WERI-Rb-1 (cell line): ENCODE measurements around the gene CERS2.

Source experiments
- DNase-seq: peaks from one replicate; pipeline ENCODE4 v3.0.0-alpha.2; 2020
- H3K27ac ChIP-seq: fragments of 250-450 bp; sonication (Bioruptor Pico); 2 replicates; pipeline ENCODE4 v1.5.1; 2020; ENCODE audit warnings: mild to moderate bottlenecking, moderate library complexity
- H3K27me3 ChIP-seq: fragments of 250-450 bp; sonication (Bioruptor Pico); 2 replicates; pipeline ENCODE4 v1.5.1; 2021; ENCODE audit warnings: mild to moderate bottlenecking, low read depth, moderate library complexity; ENCODE audit not compliant: insufficient read depth, severe bottlenecking
- H3K36me3 ChIP-seq: fragments of 250-450 bp; sonication (Bioruptor Pico); 2 replicates; pipeline ENCODE4 v1.5.1; 2020; ENCODE audit warnings: mild to moderate bottlenecking, moderate library complexity
- H3K4me3 ChIP-seq: 2 replicates; pipeline ENCODE4 v1.5.1; 2011; ENCODE audit warnings: low read depth, mild to moderate bottlenecking, control low read depth, low read length
- H3K9me3 ChIP-seq: fragments of 250-450 bp; sonication (Bioruptor Pico); 2 replicates; pipeline ENCODE4 v1.5.1; 2021; ENCODE audit warnings: mild to moderate bottlenecking, moderate library complexity; ENCODE audit not compliant: severe bottlenecking
- TF ChIP-seq, protein P1 (sequence below): IDR thresholded peaks from 2 replicates; pipeline ENCODE4 v1.5.1; 2011; ENCODE audit warnings: low read depth, mild to moderate bottlenecking, control low read depth, inconsistent platforms, low read length

The CERS2 gene

DNA sequence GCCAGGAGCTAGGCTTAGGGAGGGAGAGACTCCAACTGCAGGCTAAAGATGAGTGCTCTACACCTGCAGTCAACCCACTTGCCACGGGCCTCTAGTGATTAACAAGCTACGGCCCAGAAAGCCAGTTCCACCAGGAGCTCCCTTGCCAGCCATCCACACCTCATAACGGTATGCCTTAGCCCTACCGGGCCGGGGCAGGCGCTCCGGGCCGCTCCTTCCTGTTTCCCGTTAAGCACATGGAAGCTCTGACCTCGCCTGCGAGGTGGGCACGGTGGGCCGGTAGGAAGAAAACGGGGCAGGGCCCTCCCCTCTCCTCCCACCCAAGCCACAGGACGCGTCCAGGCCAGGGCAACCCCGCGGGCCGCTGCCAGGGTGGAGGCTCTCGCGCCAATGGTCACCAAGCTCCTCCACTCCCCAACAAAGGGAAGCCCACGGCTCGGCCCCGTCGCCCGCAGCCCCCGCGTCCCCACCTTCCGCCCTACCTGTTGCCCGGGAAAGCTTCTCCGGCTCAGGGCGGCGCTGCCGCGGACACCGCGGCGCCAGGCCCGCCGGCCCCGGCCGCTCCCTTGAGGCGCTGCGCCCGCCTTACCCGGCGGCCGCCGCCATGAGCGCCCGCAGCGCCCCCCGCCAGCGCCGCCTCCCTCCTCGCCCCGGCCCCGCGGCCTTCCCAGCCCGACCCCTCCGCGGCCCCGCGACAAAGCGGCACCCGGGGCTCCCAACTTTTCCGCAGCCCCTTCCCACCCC lies 627 bp downstream of the CERS2 start:
- Histone ChIP-seq H3K36me3 (peaks cover 39% of the 10 kb centered on the region), H3K27me3 (no peaks in the 10 kb centered on the region), H3K27ac (peak overlapping the region; percentile 94), H3K4me3 (peak overlapping the region; percentile 57), H3K9me3 (peaks cover 4% of the 10 kb centered on the region)
- TF ChIP-seq, protein P1, sequence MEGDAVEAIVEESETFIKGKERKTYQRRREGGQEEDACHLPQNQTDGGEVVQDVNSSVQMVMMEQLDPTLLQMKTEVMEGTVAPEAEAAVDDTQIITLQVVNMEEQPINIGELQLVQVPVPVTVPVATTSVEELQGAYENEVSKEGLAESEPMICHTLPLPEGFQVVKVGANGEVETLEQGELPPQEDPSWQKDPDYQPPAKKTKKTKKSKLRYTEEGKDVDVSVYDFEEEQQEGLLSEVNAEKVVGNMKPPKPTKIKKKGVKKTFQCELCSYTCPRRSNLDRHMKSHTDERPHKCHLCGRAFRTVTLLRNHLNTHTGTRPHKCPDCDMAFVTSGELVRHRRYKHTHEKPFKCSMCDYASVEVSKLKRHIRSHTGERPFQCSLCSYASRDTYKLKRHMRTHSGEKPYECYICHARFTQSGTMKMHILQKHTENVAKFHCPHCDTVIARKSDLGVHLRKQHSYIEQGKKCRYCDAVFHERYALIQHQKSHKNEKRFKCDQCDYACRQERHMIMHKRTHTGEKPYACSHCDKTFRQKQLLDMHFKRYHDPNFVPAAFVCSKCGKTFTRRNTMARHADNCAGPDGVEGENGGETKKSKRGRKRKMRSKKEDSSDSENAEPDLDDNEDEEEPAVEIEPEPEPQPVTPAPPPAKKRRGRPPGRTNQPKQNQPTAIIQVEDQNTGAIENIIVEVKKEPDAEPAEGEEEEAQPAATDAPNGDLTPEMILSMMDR, result no peak
- DNase-seq, result peak; percentile 67

DNA sequence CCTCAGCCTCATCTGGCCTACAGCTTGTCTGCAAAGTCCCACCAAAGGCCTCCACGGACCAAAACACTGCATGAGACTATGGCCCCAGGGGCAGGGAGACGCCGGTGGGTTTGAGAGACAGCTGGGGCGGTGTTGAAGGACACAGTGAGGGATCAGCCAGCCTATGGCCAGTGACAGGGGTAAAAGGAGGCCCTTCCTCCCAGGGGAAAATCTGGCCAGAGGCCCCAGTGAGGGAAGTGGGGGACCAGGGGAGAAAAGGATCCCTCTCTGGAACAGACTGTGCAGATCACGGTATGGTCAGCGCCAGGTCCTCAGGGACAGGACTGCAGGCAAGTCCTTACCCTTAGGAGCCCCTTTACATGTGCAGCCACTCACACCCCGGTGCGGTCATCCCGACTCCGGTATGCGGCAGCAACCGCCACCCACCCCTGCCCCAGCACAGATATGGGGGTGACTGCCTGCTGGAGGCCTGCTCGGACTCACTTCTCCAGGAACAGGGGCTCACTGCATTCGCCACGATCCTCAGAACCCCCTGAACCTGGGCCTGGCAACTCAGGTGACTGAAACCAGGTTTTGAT lies 1.3 kb downstream of the CERS2 start:
- Histone ChIP-seq H3K27me3 (no peaks in the 10 kb centered on the region), H3K36me3 (peaks cover 46% of the 10 kb centered on the region), H3K9me3 (peaks cover 4% of the 10 kb centered on the region), H3K27ac (peak overlapping the region; percentile 94), H3K4me3 (peak overlapping the region; percentile 57)
- TF ChIP-seq, protein P1, result no peak
- DNase-seq, result peak; percentile 63

DNA sequence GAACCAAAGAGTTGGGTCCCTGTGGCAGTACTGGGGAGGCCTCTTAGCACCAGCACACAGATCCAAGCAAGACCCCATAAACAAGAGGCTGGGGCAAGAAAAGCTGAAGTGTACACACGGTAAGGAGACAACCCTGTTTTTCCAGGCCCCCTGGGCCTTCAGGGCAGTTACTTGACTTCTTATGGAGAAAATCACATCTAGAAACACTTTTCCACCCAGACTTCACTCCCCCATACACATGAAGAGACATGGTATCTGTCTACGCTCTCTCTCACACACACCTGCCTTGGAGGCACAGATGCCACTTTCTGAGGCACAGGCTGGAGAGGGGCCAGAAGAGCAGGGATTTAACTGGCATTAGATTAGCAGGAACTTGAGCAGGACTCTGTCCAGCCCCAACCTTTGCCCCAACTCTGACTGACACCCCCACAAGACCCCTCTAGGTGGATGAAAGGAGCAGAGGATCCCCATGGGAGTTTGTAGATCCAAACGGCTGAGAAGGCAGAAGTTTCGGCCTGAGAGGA lies 2.2 kb downstream of the CERS2 start:
- Histone ChIP-seq H3K27me3 (no peaks in the 10 kb centered on the region), H3K36me3 (peaks cover 54% of the 10 kb centered on the region), H3K4me3 (no peak overlapping the region), H3K9me3 (peaks cover 4% of the 10 kb centered on the region), H3K27ac (peak overlapping the region; percentile 94)
- TF ChIP-seq, protein P1, result no peak
- peak; percentile 54 for DNase-seq

DNA sequence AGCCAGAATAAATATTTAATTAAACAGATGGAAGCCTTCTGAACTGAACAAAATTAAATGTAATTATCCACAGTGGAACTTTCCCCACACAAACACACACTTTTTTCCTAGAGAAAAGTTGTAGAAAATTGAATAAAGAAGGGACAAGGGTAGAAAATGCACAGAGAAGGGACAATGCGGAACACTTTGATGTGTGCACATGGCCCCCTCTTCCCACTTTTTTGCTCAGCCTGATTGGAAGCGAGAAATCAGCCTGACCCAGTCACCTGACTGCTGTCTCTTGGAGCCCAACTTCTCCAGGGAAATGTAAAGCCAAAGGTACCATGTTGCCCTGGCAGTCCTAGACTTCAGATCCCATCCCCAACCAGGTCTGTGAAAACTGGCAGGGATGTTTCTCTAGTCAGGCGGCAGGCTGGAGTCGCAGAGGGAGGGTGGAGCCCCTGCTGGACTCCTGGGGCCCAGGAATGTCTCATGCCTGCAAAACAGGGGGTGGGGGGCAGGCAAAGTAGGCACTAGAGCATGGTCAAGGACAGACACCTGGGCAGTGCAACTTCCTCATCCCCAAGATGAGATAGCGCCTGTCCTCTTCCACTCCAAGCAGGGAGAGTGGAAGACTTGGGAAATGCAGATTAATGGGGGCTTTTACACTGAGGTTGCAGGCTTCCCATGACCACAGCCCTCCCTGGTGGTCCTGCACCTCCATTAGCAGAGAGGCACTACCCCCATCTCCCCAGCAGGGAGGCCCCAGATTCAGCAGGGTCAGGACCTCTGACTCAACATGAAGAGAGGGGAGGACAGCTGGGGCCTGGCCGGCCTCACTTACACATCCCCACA lies 2.8 kb downstream of the CERS2 start:
- TF ChIP-seq, protein P1, result 0 out of 2 replicates have a peak, but pooled peaks have one; percentile 17
- peak overlapping the region; percentile 94 for H3K27ac ChIP-seq
- no peak overlapping the region for H3K4me3 ChIP-seq

DNA sequence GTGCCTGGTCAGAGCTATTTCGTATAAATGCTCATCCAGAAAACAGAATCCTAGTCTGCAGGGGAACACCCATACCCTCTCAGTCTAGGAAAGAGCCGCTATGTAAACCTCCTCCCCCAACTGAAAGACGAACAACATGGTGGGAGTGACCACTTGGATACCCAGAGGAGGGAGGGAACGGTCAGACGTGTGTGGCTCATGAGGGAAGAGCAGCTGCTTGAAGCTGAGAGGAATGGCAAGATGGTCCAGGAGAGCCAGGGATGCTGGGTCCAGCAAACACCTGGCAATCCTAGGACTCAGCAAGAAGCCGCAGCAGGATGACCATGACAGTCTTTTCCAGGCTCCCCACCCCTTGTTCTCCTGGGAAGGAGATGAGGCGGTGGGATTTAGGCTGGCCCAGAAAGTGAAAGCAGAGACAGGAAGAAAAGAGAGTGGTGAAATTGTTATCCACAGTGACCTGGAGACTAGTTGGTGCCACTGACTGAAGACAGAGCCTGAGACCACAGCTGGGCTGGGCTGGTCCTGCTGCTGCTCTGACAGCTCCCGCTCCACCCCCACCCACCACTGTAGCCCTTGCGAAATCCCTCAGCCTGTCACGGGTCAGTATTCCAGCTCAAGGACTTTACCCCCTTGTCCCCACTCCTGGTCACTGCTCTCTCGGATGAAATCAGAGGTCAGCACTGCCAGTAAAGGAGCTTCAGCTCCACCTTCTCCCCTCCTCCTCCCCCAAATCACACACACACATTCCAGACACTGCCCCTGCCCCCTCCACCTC lies 3.6 kb downstream of the CERS2 start:
- H3K27ac ChIP-seq, result peak overlapping the region; percentile 94
- H3K36me3 ChIP-seq, result peaks cover 69% of the 10 kb centered on the region
- DNase-seq, result peak; percentile 85
- no peak overlapping the region for H3K4me3 ChIP-seq
- TF ChIP-seq, protein P1, result no peak
- H3K27me3 ChIP-seq, result no peaks in the 10 kb centered on the region
- H3K9me3 ChIP-seq, result peaks cover 4% of the 10 kb centered on the region

More for the DNA sequence above, 2.8 kb downstream of the CERS2 start:
- Histone ChIP-seq H3K27me3 (no peaks in the 10 kb centered on the region), H3K9me3 (peaks cover 4% of the 10 kb centered on the region), H3K36me3 (peaks cover 61% of the 10 kb centered on the region)
- no peak for DNase-seq
